ENCODE measurements around the gene ANKRD40. TPM values are rescaled to one million over a fixed set of nuclear protein-coding genes. Genes with fewer than 3 reads are reported as not detected.
"Not testable (repeated sequence)": the region's sequence is repeated elsewhere in the genome, so short reads cannot be mapped to it uniquely, and the experiment has no call there.

Gene ANKRD40
- total RNA-seq, 1 donor from 2014 or later, result 62.0 TPM

DNA sequence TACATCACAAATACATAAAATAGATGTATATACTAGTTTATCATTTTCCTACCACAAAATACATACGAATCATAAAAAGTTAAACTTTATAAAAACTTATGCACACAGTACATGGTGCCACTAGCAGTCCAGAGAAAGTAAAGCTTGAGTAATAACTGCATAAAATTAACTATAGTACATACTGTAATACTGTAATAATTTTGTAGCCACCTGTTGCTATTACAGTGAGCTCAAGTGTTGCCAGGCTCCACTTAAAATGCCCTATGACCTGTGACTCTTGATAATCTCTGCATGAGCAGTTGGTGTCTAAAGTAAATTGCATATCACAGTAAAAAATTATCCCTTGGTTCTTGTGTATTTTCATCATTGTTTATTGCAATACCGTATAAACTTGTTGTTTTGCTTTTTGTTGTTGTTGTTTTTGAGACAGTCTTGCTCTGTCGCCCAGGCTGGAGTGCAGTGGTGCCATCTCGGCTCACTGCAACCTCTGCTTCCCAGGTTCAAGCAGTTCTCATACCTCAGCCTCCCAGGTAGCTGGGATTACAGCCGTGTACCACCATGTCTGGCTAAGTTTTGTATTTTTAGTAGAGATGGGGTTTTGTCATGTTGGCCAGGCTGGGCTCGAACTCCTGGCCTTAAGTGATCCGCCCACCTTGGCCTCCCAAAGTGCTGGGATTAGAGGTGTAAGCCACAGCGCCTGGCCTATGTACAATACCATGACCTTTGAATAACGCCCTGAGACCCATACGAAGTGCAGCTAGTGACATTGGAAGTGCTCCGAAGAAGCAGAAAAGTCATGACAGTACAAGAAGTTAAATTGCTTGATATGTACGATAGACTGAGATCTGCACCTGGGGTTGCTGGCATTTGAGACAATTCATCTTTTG is 18.3 kb upstream of the ANKRD40 start:
- no peak for DNase-seq (ENCODE audit: low read depth, low spot score)
- Mint-ChIP-seq H3K9me3 (no peaks in the 10 kb centered on the region), H3K4me1 (peaks cover 39% of the 10 kb centered on the region), H3K27me3 (ENCODE audit: low read depth) (no peaks in the 10 kb centered on the region), H3K36me3 (ENCODE audit: low read depth) (peaks cover 3% of the 10 kb centered on the region), H3K27ac (ENCODE audit: unreplicated experiment) (no peak overlapping the region), H3K4me3 (no peak overlapping the region)
- TF ChIP-seq, protein P1, sequence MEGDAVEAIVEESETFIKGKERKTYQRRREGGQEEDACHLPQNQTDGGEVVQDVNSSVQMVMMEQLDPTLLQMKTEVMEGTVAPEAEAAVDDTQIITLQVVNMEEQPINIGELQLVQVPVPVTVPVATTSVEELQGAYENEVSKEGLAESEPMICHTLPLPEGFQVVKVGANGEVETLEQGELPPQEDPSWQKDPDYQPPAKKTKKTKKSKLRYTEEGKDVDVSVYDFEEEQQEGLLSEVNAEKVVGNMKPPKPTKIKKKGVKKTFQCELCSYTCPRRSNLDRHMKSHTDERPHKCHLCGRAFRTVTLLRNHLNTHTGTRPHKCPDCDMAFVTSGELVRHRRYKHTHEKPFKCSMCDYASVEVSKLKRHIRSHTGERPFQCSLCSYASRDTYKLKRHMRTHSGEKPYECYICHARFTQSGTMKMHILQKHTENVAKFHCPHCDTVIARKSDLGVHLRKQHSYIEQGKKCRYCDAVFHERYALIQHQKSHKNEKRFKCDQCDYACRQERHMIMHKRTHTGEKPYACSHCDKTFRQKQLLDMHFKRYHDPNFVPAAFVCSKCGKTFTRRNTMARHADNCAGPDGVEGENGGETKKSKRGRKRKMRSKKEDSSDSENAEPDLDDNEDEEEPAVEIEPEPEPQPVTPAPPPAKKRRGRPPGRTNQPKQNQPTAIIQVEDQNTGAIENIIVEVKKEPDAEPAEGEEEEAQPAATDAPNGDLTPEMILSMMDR (conservative IDR thresholded peaks at IDR 0.05), result no peak

DNA sequence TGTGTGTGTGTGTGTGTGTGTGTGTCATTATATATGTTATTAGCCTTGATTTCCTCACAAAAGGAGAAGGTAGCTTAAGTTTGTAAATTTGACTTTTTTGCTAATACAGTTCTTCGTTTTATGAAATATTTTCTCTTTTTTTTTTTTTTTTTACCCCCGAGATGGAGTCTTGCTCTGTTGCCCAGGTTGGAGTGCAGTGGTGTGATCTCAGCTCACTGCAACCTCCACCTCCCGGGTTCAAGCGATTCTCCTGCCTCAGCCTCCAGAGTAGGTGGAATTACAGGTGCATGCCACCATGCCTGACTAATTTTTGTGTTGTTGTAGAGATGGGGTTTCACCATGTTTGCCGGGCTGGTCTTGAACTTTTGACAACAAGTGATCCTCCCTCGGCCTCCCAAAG is 16.9 kb upstream of the ANKRD40 start:
- peaks cover 43% of the 10 kb centered on the region for H3K4me1 Mint-ChIP-seq
- not testable (repeated sequence) for H3K9me3 Mint-ChIP-seq; DNase-seq (ENCODE audit: low read depth, low spot score); H3K27me3 Mint-ChIP-seq (ENCODE audit: low read depth); H3K4me3 Mint-ChIP-seq; H3K36me3 Mint-ChIP-seq (ENCODE audit: low read depth); H3K27ac Mint-ChIP-seq (ENCODE audit: unreplicated experiment)

DNA sequence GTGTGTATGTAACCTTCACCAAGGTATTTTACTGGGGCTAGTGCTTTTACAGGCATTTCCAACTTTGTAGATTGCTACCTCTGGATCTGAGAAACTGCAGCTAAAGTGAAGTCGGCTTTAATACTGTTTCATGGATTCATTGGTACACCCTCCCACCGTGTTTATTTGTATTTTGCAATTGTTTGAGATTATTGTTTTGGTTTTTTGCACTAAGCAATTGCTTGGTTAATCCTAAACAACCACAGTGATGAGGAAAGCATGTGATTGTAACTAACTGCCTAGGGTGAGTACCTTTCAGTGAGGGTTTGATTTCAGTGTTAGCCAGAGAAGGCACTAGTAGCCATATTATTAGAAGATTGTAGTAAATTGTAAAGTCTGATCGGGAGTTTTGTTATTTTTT is 15.0 kb upstream of the ANKRD40 start:
- TF ChIP-seq, protein P1 (conservative IDR thresholded peaks at IDR 0.05), result no peak
- Mint-ChIP-seq H3K4me3 (peak overlapping the region; percentile 96), H3K36me3 (ENCODE audit: low read depth) (peaks cover 3% of the 10 kb centered on the region), H3K27ac (ENCODE audit: unreplicated experiment) (no peak overlapping the region), H3K27me3 (ENCODE audit: low read depth) (no peaks in the 10 kb centered on the region), H3K4me1 (peaks cover 43% of the 10 kb centered on the region), H3K9me3 (no peaks in the 10 kb centered on the region)
- no peak for DNase-seq (ENCODE audit: low read depth, low spot score)

DNA sequence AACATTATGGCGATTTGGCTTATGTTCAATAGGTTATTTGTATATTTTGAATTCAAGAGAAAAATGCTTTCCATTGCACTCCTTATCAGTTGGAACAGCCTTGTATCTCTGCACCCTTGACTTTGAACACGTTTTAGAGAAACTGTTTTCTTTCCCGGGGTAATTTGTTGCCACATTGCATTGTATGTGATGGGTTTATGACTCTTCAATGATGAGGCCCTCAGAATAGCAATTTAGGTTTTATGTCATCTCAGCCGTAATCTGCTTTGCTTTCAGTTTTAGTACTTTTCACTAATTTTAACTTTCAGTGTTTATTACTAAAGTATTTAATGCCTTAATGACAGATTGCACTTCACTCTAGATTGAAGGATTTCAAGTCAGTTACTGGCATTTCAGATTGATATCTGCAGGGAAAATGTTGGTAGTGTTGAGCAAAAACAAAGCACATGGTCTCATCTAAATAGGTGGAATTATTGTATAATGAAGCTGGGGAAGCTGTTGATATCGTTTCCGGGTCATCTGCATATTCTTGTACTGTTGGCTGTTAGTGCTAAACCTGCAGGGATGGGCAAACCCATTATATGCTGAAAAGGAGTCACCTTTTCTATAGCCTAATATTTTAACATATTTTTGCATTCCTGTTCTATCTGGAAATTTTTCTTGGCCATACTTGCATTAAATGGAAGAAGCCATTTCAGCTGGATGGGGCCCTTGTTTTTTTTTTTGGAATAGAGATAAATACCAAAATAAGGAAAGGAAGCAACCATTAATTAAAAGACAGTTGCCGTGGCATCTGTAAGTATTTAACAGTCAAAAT is 13.7 kb upstream of the ANKRD40 start:
- H3K27ac Mint-ChIP-seq (ENCODE audit: unreplicated experiment), result no peak overlapping the region
- DNase-seq (ENCODE audit: low read depth, low spot score), result no peak
- H3K27me3 Mint-ChIP-seq (ENCODE audit: low read depth), result no peaks in the 10 kb centered on the region
- H3K4me1 Mint-ChIP-seq, result peaks cover 33% of the 10 kb centered on the region
- H3K36me3 Mint-ChIP-seq (ENCODE audit: low read depth), result no peaks in the 10 kb centered on the region
- H3K9me3 Mint-ChIP-seq, result no peaks in the 10 kb centered on the region
- TF ChIP-seq, protein P1 (conservative IDR thresholded peaks at IDR 0.05), result no peak
- H3K4me3 Mint-ChIP-seq, result peak overlapping the region; percentile 96

DNA sequence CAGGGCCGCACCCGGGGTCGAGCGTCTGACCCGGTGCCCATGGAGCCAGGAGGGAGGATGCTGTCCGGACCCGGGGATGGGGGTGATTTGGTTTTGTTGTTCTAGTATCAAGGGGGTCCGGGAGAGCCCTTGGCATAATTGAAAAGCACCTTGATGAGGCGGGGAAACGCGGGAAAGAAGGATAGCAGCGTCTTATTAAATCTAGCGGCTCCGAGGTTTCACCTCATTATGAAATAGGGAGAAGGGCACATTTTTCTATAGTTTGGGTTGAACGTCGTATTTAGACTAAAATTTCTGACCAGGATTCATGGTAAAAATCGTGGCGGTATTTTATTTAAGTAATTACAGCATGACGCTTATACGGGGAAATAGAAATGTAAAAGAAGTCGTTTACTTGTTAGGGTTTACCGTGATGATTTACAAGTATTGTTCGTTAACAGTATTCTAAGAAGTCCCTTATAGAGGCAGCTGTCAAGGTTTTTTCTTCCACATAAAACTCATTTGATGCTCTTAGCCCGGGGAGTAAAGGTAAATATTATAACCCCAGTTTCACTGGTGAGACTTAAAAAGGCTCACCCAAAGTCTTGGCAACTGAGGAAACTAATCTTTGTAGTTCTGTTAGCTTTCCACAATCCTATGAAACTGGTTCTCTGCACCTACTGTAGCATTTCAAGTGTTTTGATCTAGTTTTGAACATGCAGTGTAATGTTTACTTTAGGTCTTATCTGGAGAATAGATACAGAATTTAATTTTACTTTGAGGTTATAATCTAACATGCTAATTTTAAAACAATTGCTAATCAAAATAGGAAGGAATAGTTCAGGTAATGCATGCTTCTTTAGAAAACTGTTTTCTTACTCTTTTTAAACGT is 12.4 kb upstream of the ANKRD40 start:
- Mint-ChIP-seq H3K4me1 (peaks cover 27% of the 10 kb centered on the region), H3K27ac (ENCODE audit: unreplicated experiment) (peak overlapping the region; percentile 94), H3K36me3 (ENCODE audit: low read depth) (no peaks in the 10 kb centered on the region), H3K27me3 (ENCODE audit: low read depth) (no peaks in the 10 kb centered on the region), H3K9me3 (no peaks in the 10 kb centered on the region), H3K4me3 (peak overlapping the region; percentile 96)
- TF ChIP-seq, protein P1 (conservative IDR thresholded peaks at IDR 0.05), result no peak
- no peak for DNase-seq (ENCODE audit: low read depth, low spot score)

All from neural crest cell (in vitro differentiated cells).